ENCODE data around the gene PTTG1IP.

Gene PTTG1IP

DNA sequence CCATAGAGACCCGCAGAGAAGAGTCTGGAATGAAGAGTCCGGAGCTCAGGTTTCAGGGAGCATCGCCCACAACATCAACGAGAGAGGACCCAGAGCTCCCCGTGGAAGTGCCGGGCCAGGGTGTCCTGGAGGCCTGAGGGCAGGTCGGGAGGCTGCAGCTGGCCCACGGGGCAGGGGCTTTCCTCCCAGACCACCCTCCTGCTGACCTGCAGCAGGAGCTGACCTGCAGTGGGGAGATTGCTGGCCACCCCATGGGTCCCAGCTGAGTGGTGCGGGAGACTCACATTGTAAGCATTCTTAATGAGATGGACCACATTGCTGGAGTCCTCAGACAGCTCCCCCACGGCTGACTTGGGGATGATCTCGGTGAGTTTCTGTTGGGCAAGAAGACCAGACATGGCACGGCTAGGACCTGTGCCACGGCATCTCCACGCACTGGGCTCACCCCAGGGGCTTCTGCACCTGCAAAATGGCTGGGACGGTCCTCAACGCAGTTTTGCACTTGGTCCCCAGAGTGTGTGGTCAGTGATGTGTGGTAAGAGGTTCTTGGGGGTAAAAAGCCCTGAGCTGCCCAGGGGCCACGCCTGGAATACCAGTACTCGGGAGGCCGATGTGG lies 21.3 kb upstream of the PTTG1IP start:
- no peak for DNase-seq

DNA sequence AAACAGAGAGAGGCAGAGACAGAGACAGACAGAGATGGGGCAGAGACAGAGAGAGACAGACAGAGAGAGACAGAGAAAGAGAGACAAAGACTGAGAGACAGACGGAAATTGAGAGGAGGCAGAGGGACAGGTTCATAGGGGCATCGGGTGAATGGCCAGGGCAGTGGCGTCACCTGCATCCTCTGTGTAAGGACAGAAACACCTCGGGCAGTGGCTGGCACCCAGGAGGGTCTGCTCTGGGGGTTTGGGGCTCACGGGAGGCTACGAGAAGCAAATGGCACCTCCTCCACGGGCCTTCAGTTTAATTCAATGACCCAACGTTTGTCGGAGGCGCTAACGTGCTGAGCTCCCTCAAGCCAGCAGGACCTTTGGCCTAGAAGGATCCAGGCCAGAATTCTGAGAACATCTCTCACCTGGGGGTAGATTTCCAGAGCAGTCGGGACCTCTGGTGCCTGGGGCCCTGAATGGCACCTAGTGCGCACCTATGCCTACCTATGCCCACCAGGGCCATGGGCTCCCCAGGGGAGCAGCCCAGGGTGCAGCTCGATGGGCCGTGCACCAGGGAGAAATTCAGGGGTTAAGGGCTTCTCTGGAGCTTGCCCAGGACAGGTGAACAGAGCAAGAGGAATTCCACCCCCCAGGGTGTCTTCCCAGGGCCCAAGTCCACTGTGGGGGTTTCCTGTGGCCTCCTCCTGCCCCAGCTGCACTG lies 20.6 kb upstream of the PTTG1IP start:
- DNase-seq: no peak

GRCh38 chr21:44893278-44893556 lies 19.7 kb upstream of the PTTG1IP start:
- DNase-seq: no peak

DNA sequence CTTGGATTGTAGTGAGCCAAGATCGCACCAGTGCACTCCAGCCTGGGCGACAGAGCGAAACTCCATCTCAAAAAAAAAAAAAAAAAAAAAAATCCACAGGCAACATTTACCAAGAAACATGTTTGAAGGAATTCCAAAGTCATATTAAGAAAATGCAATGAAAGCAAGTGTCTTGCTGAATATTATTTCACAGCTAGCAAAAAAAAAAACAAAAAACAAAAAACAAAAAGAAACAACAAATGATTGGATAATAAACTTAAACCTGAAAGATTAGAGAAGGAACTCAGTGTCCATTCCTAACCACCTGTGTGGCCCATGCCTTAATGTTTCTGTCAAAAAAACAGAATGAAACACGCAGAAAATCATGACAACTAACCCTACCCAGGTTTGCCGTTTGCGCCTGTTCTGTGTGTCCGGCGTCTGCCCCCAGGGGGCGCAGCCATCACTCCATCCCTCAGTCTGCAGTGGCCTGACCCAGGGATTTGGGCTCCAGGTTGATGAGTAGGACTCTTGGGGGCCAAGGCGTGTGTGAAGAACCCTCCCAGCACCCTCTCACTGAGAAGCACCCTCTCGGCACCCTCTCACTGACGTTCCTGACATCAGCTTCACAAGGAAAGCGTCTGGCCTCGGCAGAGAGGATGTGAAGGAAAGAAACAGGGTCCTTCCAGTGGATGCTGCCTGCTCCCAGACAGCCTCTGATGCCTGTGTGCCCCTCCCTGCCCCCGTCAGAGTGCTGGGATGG lies 19.2 kb upstream of the PTTG1IP start:
- DNase-seq: no peak

GRCh38 chr21:44892095-44892494 lies 18.6 kb upstream of the PTTG1IP start:
- DNase-seq: no peak

- no peak for DNase-seq
Measured at GRCh38 chr21:44891631-44892031, 18.1 kb upstream of the PTTG1IP start.

- DNase-seq: no peak
Measured at GRCh38 chr21:44890961-44891541, 17.6 kb upstream of the PTTG1IP start.

GRCh38 chr21:44890338-44890931 lies 16.9 kb upstream of the PTTG1IP start:
- no peak for DNase-seq

DNA sequence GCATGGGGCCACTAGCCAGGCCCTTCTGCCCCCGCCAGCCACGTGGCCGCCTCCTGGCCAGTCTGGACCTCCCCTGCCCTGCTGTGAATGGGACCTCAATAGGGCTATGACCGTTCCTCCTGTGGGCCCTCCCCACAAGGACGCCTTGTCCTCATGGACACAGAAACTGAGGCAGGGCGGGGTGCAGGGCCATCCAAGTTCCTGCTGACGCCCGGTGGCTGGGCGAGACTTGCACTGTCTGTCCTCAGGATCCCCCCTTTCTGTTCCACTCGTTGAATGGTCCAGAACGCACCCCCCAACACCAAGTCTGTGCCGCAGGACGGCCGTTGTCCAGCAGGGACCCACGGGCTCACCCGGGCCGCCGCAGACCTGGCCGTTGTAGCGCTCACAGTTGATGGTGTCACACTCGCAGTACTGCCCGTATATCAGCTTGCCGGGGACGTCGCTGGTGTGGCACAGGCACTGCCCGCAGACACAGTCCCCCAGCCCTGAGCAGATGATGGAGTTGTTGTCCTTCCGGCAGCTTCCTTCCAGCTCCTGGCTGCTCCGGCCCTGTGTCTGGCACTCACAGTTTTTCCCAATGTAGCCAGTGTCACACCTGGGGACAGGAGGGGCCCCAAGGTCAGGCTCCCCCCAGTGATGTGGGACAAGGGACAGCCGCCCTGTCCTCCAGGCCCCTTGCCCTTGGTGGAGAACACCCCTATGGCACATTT lies 16.3 kb upstream of the PTTG1IP start:
- DNase-seq: no peak

GRCh38 chr21:44888581-44889550 lies 15.4 kb upstream of the PTTG1IP start:
- DNase-seq: no peak

DNA sequence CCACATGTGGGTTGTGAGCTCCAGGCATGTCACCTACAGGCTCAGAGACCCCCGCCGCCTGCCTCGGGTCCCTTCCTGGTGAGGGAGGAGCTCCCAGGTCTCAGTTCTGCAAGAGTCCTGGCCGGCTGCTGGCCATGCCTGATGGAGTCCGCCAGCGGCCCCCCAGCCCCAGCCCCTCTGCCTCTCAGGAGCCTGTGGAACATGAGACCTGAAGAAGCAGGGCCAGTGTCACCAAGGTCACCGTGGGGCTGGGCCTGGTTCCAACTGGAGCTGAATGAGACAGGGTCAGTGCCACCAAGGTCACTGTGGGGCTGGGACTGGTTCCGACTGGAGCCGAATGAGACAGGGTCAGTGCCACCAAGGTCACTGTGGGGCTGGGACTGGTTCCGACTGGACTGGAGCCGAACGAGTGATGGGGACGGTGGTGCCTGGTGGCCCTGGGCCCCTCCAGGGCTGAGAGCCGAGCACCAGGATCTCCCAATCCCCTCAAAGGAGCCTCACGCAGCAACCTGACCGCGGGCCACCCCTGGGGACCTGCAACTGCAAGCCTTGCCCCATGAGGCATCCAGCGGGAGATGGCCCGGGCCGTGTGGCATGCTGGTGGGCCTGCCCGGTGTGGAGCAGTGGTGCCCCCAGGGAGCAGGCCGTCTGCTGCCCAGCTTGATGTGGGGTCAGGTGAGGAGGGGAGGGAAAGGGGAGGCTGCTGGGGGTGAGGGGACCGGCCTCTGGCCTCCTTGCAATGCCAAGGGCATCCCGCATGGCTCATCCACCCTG lies 14.5 kb upstream of the PTTG1IP start:
- no peak for DNase-seq

GRCh38 chr21:44887126-44887806 lies 13.8 kb upstream of the PTTG1IP start:
- no peak for DNase-seq

- DNase-seq: no peak
Measured at GRCh38 chr21:44886113-44887075, 12.9 kb upstream of the PTTG1IP start.

DNA sequence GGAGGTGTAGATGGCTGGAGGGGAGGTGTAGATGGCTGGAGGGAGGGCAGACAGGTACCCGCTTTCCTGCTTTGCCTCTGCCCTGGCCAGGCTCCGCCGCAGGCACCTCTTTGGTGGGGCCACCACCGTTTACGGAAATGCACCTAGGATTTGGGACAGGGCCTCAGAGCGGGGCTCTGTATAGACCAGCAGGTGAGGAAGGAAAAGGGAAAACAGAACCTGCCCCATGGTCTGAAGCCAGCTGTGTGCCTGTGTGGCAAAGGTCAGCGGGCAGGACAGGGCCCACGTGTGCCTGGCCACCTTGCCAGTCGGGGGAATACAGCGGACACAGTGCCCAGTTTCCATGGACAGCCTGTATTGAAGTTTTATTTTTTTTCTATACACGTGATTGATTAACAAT lies 12.1 kb upstream of the PTTG1IP start:
- no peak for DNase-seq

- no peak for DNase-seq
Measured at GRCh38 chr21:44884097-44884496, 10.6 kb upstream of the PTTG1IP start.

GRCh38 chr21:44883250-44883649 lies 9.8 kb upstream of the PTTG1IP start:
- no peak for DNase-seq

DNA sequence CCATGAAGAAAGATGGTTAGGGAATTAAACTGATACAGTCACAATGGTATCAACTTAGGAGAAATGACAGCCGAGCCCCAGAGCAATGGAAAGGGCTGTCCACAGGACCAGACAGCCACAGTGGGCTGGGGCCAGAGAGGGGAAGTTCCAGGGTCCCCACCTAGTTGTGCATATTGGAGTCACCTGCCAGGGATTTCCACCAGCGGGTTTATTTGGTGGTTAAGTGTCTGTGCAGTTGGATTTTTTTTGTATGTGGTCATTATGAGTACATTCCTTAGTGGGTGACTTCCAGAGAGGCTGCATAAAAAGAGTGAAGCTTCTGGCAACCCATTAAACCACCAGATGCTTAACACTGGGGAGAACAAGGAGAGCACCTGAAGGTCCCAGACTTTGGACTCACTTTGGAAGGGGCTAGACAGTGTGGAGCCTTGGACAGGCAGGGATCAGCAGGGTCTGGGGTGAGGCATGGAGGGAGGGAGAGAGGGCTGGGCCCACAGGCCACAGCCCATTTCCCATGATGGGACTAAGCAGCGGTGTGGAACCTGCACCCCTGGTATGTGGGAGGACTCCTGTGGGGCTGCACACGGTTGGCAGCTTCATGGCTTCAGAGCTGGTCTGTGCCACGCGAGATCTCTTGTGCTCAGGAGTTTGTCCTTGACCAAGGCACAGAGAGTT lies 7.8 kb upstream of the PTTG1IP start:
- DNase-seq: no peak

GRCh38 chr21:44880405-44881197 lies 7.1 kb upstream of the PTTG1IP start:
- DNase-seq: no peak
